IMR-90 (cell line): ENCODE data around the gene SPATA25. TPM values are rescaled to one million over a fixed set of nuclear protein-coding genes. Genes with fewer than 3 reads are reported as not detected.
A peak's percentile ranks its signal among the peaks of the same experiment; 100 is the strongest.

Experiments used
- ATAC-seq: fragments of 200-7000 bp; cut with Tn5 transposase; 2 replicates; pipeline ENCODE4 v1.9.1; 2020; ENCODE audit warnings: low read depth, mild to moderate bottlenecking, moderate library complexity
- BruUV-seq: library from RNA; stranded (reverse); fragments of 400-500 nt; replicated peaks from 2 replicates; lab custom pipeline; 2021; lab: Mats Ljungman, UMichigan
- CTCF ChIA-PET: fragments of 300-600 bp; formaldehyde crosslinking; extraction: SDS; loops from one replicate; lab custom pipeline; 2021; ENCODE audit warnings: antibody characterized with exemption; lab: Yijun Ruan, JAX
- POLR2A ChIA-PET: fragments of 300-600 bp; sonication (Branson Sonifier 250); formaldehyde crosslinking; loops from one replicate; lab custom pipeline; 2022; ENCODE audit warnings: antibody characterized with exemption; ENCODE audit not compliant: unreplicated experiment; lab: Charles Lee
- DNase-seq: peaks from one replicate; pipeline ENCODE4 v3.0.0; 2013
- H2AFZ ChIP-seq: replicated peaks from 2 replicates; pipeline ENCODE3; 2013; ENCODE audit warnings: low read length, mild to moderate bottlenecking; ENCODE audit not compliant: poor library complexity
- H2AK5ac ChIP-seq: 2 replicates; pipeline ENCODE4 v1.6.1; 2013; ENCODE audit warnings: low read depth, low read length, inconsistent platforms
- H2AK9ac ChIP-seq: replicated peaks from 2 replicates; pipeline ENCODE3; 2013; ENCODE audit warnings: mild to moderate bottlenecking, low read depth, low read length, moderate library complexity; ENCODE audit not compliant: poor library complexity
- H2BK120ac ChIP-seq: 2 replicates; pipeline ENCODE4 v1.6.1; 2013; ENCODE audit warnings: low read depth, low read length, inconsistent platforms
- H2BK15ac ChIP-seq: 3 replicates; pipeline ENCODE4 v1.6.1; 2013; ENCODE audit warnings: low read depth, low read length, inconsistent platforms
- H2BK20ac ChIP-seq: 2 replicates; pipeline ENCODE4 v1.6.1; 2013; ENCODE audit warnings: low read depth, mild to moderate bottlenecking, inconsistent platforms, low read length, moderate library complexity
- H2BK5ac ChIP-seq: 2 replicates; pipeline ENCODE4 v1.6.1; 2013; ENCODE audit warnings: mild to moderate bottlenecking, low read depth, low read length, inconsistent platforms; ENCODE audit not compliant: poor library complexity, severe bottlenecking
- H3K14ac ChIP-seq: replicated peaks from 2 replicates; pipeline ENCODE4 v1.6.1; 2013; ENCODE audit warnings: low read depth, low read length, inconsistent platforms
- H3K18ac ChIP-seq: 2 replicates; pipeline ENCODE4 v1.6.1; 2013; ENCODE audit warnings: low read depth, low read length, control low read depth
- H3K23ac ChIP-seq: 2 replicates; pipeline ENCODE4 v1.6.1; 2013; ENCODE audit warnings: low read depth, low read length, inconsistent platforms
- H3K27ac ChIP-seq: 2 replicates; pipeline ENCODE4 v1.5.1; 2013; ENCODE audit warnings: mild to moderate bottlenecking, control low read depth, low read length; ENCODE audit not compliant: insufficient read depth
- H3K27me3 ChIP-seq: 2 replicates; pipeline ENCODE4 v1.6.1; 2013; ENCODE audit warnings: low read length; ENCODE audit not compliant: control insufficient read depth, insufficient read depth
- H3K36me3 ChIP-seq: 2 replicates; pipeline ENCODE4 v1.6.1; 2013; ENCODE audit warnings: low read length, mixed read lengths; ENCODE audit not compliant: control insufficient read depth, insufficient read depth
- H3K4ac ChIP-seq: 2 replicates; pipeline ENCODE4 v1.6.1; 2013; ENCODE audit warnings: low read depth, low read length, inconsistent platforms
- H3K4me1 ChIP-seq: 2 replicates; pipeline ENCODE4 v1.6.1; 2013; ENCODE audit warnings: low read length, mixed read lengths; ENCODE audit not compliant: control insufficient read depth, insufficient read depth
- H3K4me2 ChIP-seq: 2 replicates; pipeline ENCODE4 v1.6.1; 2013; ENCODE audit warnings: low read depth, mild to moderate bottlenecking, control low read depth, low read length, moderate library complexity
- H3K4me3 ChIP-seq: 2 replicates; pipeline ENCODE4 v1.5.1; 2013; ENCODE audit warnings: low read depth, mild to moderate bottlenecking, control low read depth, low read length, moderate library complexity; ENCODE audit not compliant: insufficient read depth
- H3K56ac ChIP-seq: 2 replicates; pipeline ENCODE4 v1.6.1; 2013; ENCODE audit warnings: low read length, inconsistent platforms; ENCODE audit not compliant: insufficient read depth; ENCODE audit errors: extremely low read depth
- H3K79me1 ChIP-seq, 2 experiments: 2 replicates each; pipeline ENCODE4 v1.6.1; 2013; ENCODE audit warnings: low read length in 2 of 2, inconsistent platforms in 1 of 2, low read depth in 1 of 2
- H3K9ac ChIP-seq: 2 replicates; pipeline ENCODE4 v1.6.1; 2013; ENCODE audit warnings: low read depth, low read length, control low read depth
- H3K9me1 ChIP-seq: 2 replicates; pipeline ENCODE4 v1.6.1; 2013; ENCODE audit warnings: low read length, inconsistent platforms; ENCODE audit not compliant: insufficient read depth
- H3K9me3 ChIP-seq: 2 replicates; pipeline ENCODE4 v1.6.1; 2013; ENCODE audit warnings: low read length; ENCODE audit not compliant: control insufficient read depth, insufficient read depth
- H4K20me1 ChIP-seq: 2 replicates; pipeline ENCODE4 v1.6.1; 2013; ENCODE audit warnings: low read length, inconsistent platforms; ENCODE audit not compliant: insufficient read depth
- H4K5ac ChIP-seq: 2 replicates; pipeline ENCODE4 v1.6.1; 2013; ENCODE audit warnings: mild to moderate bottlenecking, low read depth, low read length, control low read depth
- H4K8ac ChIP-seq, 2 experiments: 2 replicates each; pipeline ENCODE4 v1.6.1; 2013; ENCODE audit warnings: low read depth in 2 of 2, low read length in 2 of 2, control low read depth in 1 of 2, inconsistent platforms in 1 of 2
- H4K91ac ChIP-seq: 2 replicates; pipeline ENCODE4 v1.6.1; 2013; ENCODE audit warnings: low read depth, low read length, inconsistent platforms; ENCODE audit not compliant: insufficient read depth
- CEBPB ChIP-seq: IDR thresholded peaks from 2 replicates; pipeline ENCODE4 v1.6.1; 2012; ENCODE audit warnings: low read depth, low read length, improper control_type of control experiment
- MXI1 ChIP-seq: IDR thresholded peaks from 2 replicates; pipeline ENCODE4 v1.6.1; 2012; ENCODE audit warnings: low read depth, mild to moderate bottlenecking, low read length, moderate library complexity, borderline replicate concordance
- RAD21 ChIP-seq: IDR thresholded peaks from 2 replicates; pipeline ENCODE4 v1.6.1; 2012; ENCODE audit warnings: low read length, improper control_type of control experiment
- RFX5 ChIP-seq: IDR thresholded peaks from 2 replicates; pipeline ENCODE4 v1.8.0; 2012; ENCODE audit warnings: low read depth, mild to moderate bottlenecking, low read length, moderate library complexity
- WGBS, 2 experiments: methylation state at CpG; one replicate each; pipeline versions ENCODE4 v1.1.5 to v1.1.7; 2013; ENCODE audit warnings: missing lambda C conversion rate in 2 of 2; ENCODE audit not compliant: insufficient read length in 1 of 2; ENCODE audit errors: extremely low coverage in 2 of 2; 5-methylcytosine and 5-hydroxymethylcytosine counted together
- dilution Hi-C: fragments of 300-500 bp; cut with HindIII; formaldehyde crosslinking; loops from one replicate; pipeline ENCODE4 v1.14.3; 2018; ENCODE audit warnings: low sequenced_read_pairs; ENCODE audit not compliant: unreplicated experiment
- in situ Hi-C: fragments of 300-500 bp; cut with MboI; formaldehyde crosslinking; loops from 3 replicates; pipeline ENCODE4 v1.14.3; 2019; ENCODE audit warnings: low sequenced_read_pairs, inconsistent platforms, mixed read lengths
- intact Hi-C: fragments of 100-400 bp; cut with micrococcal nuclease; formaldehyde crosslinking; loops from 2 replicates; pipeline ENCODE4 v1.10.0; 2022
- polyA plus RNA-seq, 3 experiments: library from polyadenylated mRNA; depleted of rRNA; stranded (reverse); fragments of >200 nt; gene quantifications; 2 replicates each; pipeline ENCODE4 v1.2.3, GENCODE V29; 2012; ENCODE audit warnings: low replicate concordance in 1 of 3
- total RNA-seq: library from RNA; depleted of rRNA; stranded (reverse); fragments of >200 nt; gene quantifications from 2 replicates; pipeline ENCODE4 v1.2.3, GENCODE V29; 2012

SPATA25 gene
- total and polyA plus RNA-seq, 2 of the 4 experiments (the other 2 are of a cell fraction): 0.18 to 0.36 TPM

DNA sequence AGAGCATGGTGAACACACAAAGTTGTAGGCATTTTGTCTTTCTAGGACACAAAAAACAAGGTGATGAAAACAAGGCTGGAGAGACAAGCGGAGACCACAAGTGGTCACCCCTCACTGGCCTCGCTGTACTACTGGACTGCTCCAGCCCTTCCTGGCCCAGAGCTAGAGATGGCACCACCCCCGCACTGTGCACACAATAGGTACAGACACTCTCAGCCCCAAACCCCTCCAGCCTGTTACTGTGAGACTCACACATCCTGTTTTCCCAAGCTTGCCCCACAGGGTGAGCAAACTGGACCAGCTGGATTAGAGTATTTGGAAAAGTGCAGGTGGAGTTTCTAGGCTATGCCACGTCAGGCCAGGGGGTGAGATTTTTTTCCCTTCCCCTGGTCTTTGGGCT lies 14.8 kb downstream of the SPATA25 start:
- H3K36me3 ChIP-seq: peaks cover 10% of the 10 kb centered on the region
- H4K5ac ChIP-seq: no peak overlapping the region; the same call in 1 of the 2 replicates
- no peak overlapping the region for H3K27ac ChIP-seq
- H3K4me3 ChIP-seq: no peak overlapping the region
- in situ Hi-C loops: no loop called here
- peak overlapping the region; percentile 42; the same call in 2 of the 3 replicates for H2BK15ac ChIP-seq
- peak overlapping the region; percentile 17; the same call in 1 of the 2 replicates for H4K91ac ChIP-seq
- H3K9me1 ChIP-seq: peaks cover 7% of the 10 kb centered on the region
- H3K79me1 ChIP-seq: 0 out of 4 replicates have a peak, but pooled peaks cover 0 to 5% of the 10 kb centered on the region in 2 experiments
- no TSS peak for BruUV-seq
- H3K23ac ChIP-seq: no peak overlapping the region
- ATAC-seq (no peak), DNase-seq (no peak)
- no peak overlapping the region for H2AFZ ChIP-seq
- peak overlapping the region; percentile 40 for H2AK9ac ChIP-seq
- no peak overlapping the region for H3K56ac ChIP-seq
- dilution Hi-C loops: no loop called here
- TF ChIP-seq RFX5 (no peak), RAD21 (no peak), MXI1 (no peak), CEBPB (no peak)
- H2AK5ac ChIP-seq: peak overlapping the region; percentile 66
- POLR2A ChIA-PET: no interaction called here
- no CpG with 5 or more reads among the region's 4 CpGs for WGBS, 2 experiments
- H3K4ac ChIP-seq: peak overlapping the region; percentile 36; the same call in 1 of the 2 replicates
- no peaks in the 10 kb centered on the region; the same call in 1 of the 2 replicates for H4K20me1 ChIP-seq
- no peak overlapping the region for H3K14ac ChIP-seq
- H2BK120ac ChIP-seq: no peak overlapping the region; the same call in 1 of the 2 replicates
- CTCF ChIA-PET: no interaction called here
- no peaks in the 10 kb centered on the region for H3K27me3 ChIP-seq
- H2BK20ac ChIP-seq: peak overlapping the region; percentile 56; the same call in 1 of the 2 replicates
- no peak overlapping the region for H3K4me2 ChIP-seq
- no peak overlapping the region for H3K9ac ChIP-seq
- intact Hi-C loops: no loop called here
- H3K4me1 ChIP-seq: peaks cover 11% of the 10 kb centered on the region
- H2BK5ac ChIP-seq: peak overlapping the region; percentile 48
- no peaks in the 10 kb centered on the region for H3K9me3 ChIP-seq
- H4K8ac ChIP-seq: no peak overlapping the region; a peak in 1 of 4 replicates
- peak overlapping the region; percentile 60; the same call in 1 of the 2 replicates for H3K18ac ChIP-seq
